Upper lobe of left lung (tissue), 4 donors: ENCODE results near the gene PLCH2.

Experiments
- CTCF ChIP-seq, 6 experiments: fragments of 450-650 bp in 4 of 6; fragments of 200-600 bp in 2 of 6; sonication (generic) in 2 of 6; IDR thresholded peaks; one replicate each; pipeline ENCODE4 v1.5.1; 2016 to 2019; ENCODE audit warnings: antibody characterized with exemption in 6 of 6
- EP300 ChIP-seq, 4 donors: sonication (generic); formaldehyde crosslinking; IDR thresholded peaks; one replicate each; pipeline ENCODE4 v1.5.1; 2017; ENCODE audit warnings: antibody characterized with exemption in 4 of 4, control low read depth in 2 of 4
- POLR2A ChIP-seq, 4 donors: fragments of 450-650 bp; IDR thresholded peaks; one replicate each; pipeline ENCODE4 v1.5.1; 2016 to 2017; ENCODE audit warnings: antibody characterized with exemption in 4 of 4, mild to moderate bottlenecking in 2 of 4
- POLR2AphosphoS5 ChIP-seq, 2 donors: sonication (generic); formaldehyde crosslinking; IDR thresholded peaks; one replicate each; pipeline ENCODE4 v1.5.1; 2017; ENCODE audit warnings: antibody characterized with exemption in 2 of 2

DNA sequence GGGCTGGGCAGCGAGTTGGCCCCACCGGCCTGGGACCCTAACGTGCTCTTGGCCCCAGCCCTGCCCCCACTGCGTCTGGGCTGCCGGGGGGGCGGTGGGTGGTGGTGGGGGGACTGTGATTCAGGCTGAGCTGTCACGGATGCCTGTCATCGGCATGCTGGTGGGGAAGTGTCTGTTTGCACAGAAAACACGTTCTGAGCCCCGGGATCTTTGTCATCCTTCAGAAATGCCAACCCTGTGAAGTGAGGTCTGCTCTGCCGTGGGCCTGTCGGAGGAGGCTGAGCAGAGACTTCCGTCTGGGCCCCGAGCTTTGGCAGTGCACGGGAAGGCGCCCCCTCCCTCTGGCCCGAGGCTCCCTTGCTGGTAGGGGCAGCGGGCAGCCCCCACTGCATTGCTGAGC lies 24.3 kb upstream of the PLCH2 start:
- TF ChIP-seq CTCF (IDR thresholded peaks at IDR 0.05) = no peak
- no peak for TF ChIP-seq EP300 (IDR thresholded peaks at IDR 0.05)
- TF ChIP-seq POLR2A (IDR thresholded peaks at IDR 0.05) = no peak
- no peak for TF ChIP-seq POLR2AphosphoS5 (IDR thresholded peaks at IDR 0.05)
